ENCODE data around the gene HDAC3.
"Not testable (repeated sequence)": the region's sequence is repeated elsewhere in the genome, so short reads cannot be mapped to it uniquely, and the experiment has no call there.

Gene HDAC3

GRCh38 chr5:141633871-141634561, 2.6 kb downstream of the HDAC3 start:
- DNase-seq = no peak

- no peak for DNase-seq
Measured at GRCh38 chr5:141632650-141633049, 4.0 kb downstream of the HDAC3 start.

GRCh38 chr5:141630570-141631140, 6.0 kb downstream of the HDAC3 start:
- DNase-seq = no peak

- DNase-seq = no peak
Measured at GRCh38 chr5:141628175-141628788, 8.4 kb downstream of the HDAC3 start.

GRCh38 chr5:141623611-141624010, 13.0 kb downstream of the HDAC3 start:
- DNase-seq = no peak

- DNase-seq = no peak
Measured at GRCh38 chr5:141623186-141623585, 13.5 kb downstream of the HDAC3 start.

- peak; percentile 85 for DNase-seq
Measured at GRCh38 chr5:141618804-141619554, 17.7 kb downstream of the HDAC3 start, which contains the start of gene DIAPH1. Gene DIAPH1, minus strand, starts transcription at chr5:141619000. Its CDS starts 86 bp downstream, at chr5:141618914.

GRCh38 chr5:141618030-141618803, 18.4 kb downstream of the HDAC3 start:
- no peak for DNase-seq

GRCh38 chr5:141617682-141618029, 19.0 kb downstream of the HDAC3 start:
- DNase-seq = no peak

GRCh38 chr5:141617128-141617527, 19.5 kb downstream of the HDAC3 start:
- no peak for DNase-seq

- no peak for DNase-seq
Measured at GRCh38 chr5:141615991-141616720, 20.5 kb downstream of the HDAC3 start.

GRCh38 chr5:141613344-141613743, 23.3 kb downstream of the HDAC3 start:
- no peak for DNase-seq

GRCh38 chr5:141611289-141611688, 25.4 kb downstream of the HDAC3 start:
- no peak for DNase-seq

- DNase-seq = not testable (repeated sequence)
Measured at GRCh38 chr5:141609921-141610320, 26.7 kb downstream of the HDAC3 start.

- DNase-seq = no peak
Measured at GRCh38 chr5:141609044-141609443, 27.6 kb downstream of the HDAC3 start.

- DNase-seq = no peak
Measured at GRCh38 chr5:141608557-141608956, 28.1 kb downstream of the HDAC3 start.

GRCh38 chr5:141608046-141608445, 28.6 kb downstream of the HDAC3 start:
- DNase-seq = no peak

- DNase-seq = no peak
Measured at GRCh38 chr5:141605523-141606277, 30.9 kb downstream of the HDAC3 start.

GRCh38 chr5:141603923-141604717, 32.5 kb downstream of the HDAC3 start:
- DNase-seq = no peak

- no peak for DNase-seq
Measured at GRCh38 chr5:141602606-141603005, 34.0 kb downstream of the HDAC3 start.

Measured in NCI-H446 treated with DMSO at 0.1 percent for 48 hours (cell line).